GM18873 (cell line): Measurements from ENCODE around the gene SLC39A7.

Experiments
- ATAC-seq: cut with Tn5 transposase; IDR thresholded peaks from one replicate; pipeline ENCODE4 v1.9.1; 2021; ENCODE audit warnings: mild to moderate bottlenecking, moderate library complexity, moderate number of reproducible peaks; ENCODE audit not compliant: unreplicated experiment, low FRiP score

The SLC39A7 gene

GRCh38 chr6:33189164-33189563, 11.5 kb upstream of the SLC39A7 start:
- ATAC-seq, result no peak

GRCh38 chr6:33189625-33190448, 10.8 kb upstream of the SLC39A7 start:
- no peak for ATAC-seq

- ATAC-seq, result no peak
Measured at GRCh38 chr6:33190504-33191107, 10.1 kb upstream of the SLC39A7 start.

GRCh38 chr6:33191383-33192104, 9.1 kb upstream of the SLC39A7 start:
- ATAC-seq, result no peak

- ATAC-seq, result no peak
Measured at GRCh38 chr6:33192105-33192646, 8.5 kb upstream of the SLC39A7 start, which contains the start of gene COL11A2. Gene COL11A2, minus strand, starts transcription at chr6:33192467. Its CDS starts 227 bp downstream, at chr6:33192240.

GRCh38 chr6:33192671-33193602, 7.7 kb upstream of the SLC39A7 start:
- no peak for ATAC-seq

GRCh38 chr6:33193619-33194018, 7.0 kb upstream of the SLC39A7 start:
- no peak for ATAC-seq

- no peak for ATAC-seq
Measured at GRCh38 chr6:33194431-33194979, 6.2 kb upstream of the SLC39A7 start.

- ATAC-seq, result no peak
Measured at GRCh38 chr6:33195304-33196165, 5.1 kb upstream of the SLC39A7 start.

- no peak for ATAC-seq
Measured at GRCh38 chr6:33197431-33198048, 3.1 kb upstream of the SLC39A7 start.

GRCh38 chr6:33198159-33198852, 2.4 kb upstream of the SLC39A7 start:
- ATAC-seq, result no peak

GRCh38 chr6:33198853-33199436, 1.7 kb upstream of the SLC39A7 start:
- no peak for ATAC-seq

GRCh38 chr6:33199687-33200218, 914 bp upstream of the SLC39A7 start:
- ATAC-seq, result peak; percentile 19

GRCh38 chr6:33201147-33201545, 479 bp downstream of the SLC39A7 start:
- ATAC-seq, result no peak

- ATAC-seq, result no peak
Measured at GRCh38 chr6:33201935-33202334, 1.3 kb downstream of the SLC39A7 start.

GRCh38 chr6:33202799-33203198, 2.1 kb downstream of the SLC39A7 start:
- no peak for ATAC-seq
